A673 (cell line): ENCODE measurements around the gene TMEM17.

Experiments
- CTCF ChIP-seq: fragments of 300-800, 200-600 bp; sonication (generic); conservative IDR thresholded peaks from 2 replicates; pipeline ENCODE4 v1.5.1; 2017; ENCODE audit warnings: low read depth, mild to moderate bottlenecking, antibody characterized with exemption, low read length, moderate library complexity, mixed read lengths
- EZH2 ChIP-seq: fragments of 200-600 bp; sonication (generic); IDR thresholded peaks from 2 replicates; pipeline ENCODE4 v1.6.1; 2017; ENCODE audit warnings: borderline replicate concordance, low read depth, mild to moderate bottlenecking, mixed read lengths, antibody characterized with exemption, low read length; ENCODE audit not compliant: poor library complexity, severe bottlenecking

GRCh38 chr2:62464221-62465007 lies 41.6 kb downstream of the TMEM17 start:
- TF ChIP-seq CTCF: no peak
- TF ChIP-seq EZH2: no peak
